DMS53 treated with DMSO at 0.1 percent for 48 hours (cell line): Measurements from ENCODE around the gene BARX2.
A peak's percentile ranks its signal among the peaks of the same experiment; 100 is the strongest.
"Not testable (repeated sequence)": the region's sequence is repeated elsewhere in the genome, so short reads cannot be mapped to it uniquely, and the experiment has no call there.

Experiments
- DNase-seq: peaks from one replicate; lab custom pipeline; 2025; ENCODE audit not compliant: unreplicated experiment; lab: John Stamatoyannopoulos, UW

Gene BARX2

GRCh38 chr11:129375751-129376657 is at the start of gene BARX2:
Gene BARX2, plus strand, starts transcription at chr11:129375848. Its CDS starts 188 bp downstream, at chr11:129376036.
- peak; percentile 82 for DNase-seq

- DNase-seq, result no peak
These were observed 48.7 kb upstream of the BARX2 start for GRCh38 chr11:129326921-129327320.

- not testable (repeated sequence) for DNase-seq
These were observed 47.9 kb upstream of the BARX2 start for GRCh38 chr11:129327708-129328107.

- no peak for DNase-seq
These were observed 46.9 kb upstream of the BARX2 start for GRCh38 chr11:129328756-129329155.

- DNase-seq, result no peak
These were observed 44.4 kb upstream of the BARX2 start for GRCh38 chr11:129331217-129331616.

GRCh38 chr11:129331871-129332274 is 43.8 kb upstream of the BARX2 start:
- peak; percentile 88 for DNase-seq

- no peak for DNase-seq
These were observed 41.8 kb upstream of the BARX2 start for GRCh38 chr11:129333873-129334272.

- not testable (repeated sequence) for DNase-seq
These were observed 31.2 kb upstream of the BARX2 start for GRCh38 chr11:129344301-129344940.

GRCh38 chr11:129346916-129347315 is 28.7 kb upstream of the BARX2 start:
- no peak for DNase-seq

- no peak for DNase-seq
These were observed 26.8 kb upstream of the BARX2 start for GRCh38 chr11:129348813-129349212.

GRCh38 chr11:129352676-129353075 is 23.0 kb upstream of the BARX2 start:
- DNase-seq, result no peak

- DNase-seq, result no peak
These were observed 21.0 kb upstream of the BARX2 start for GRCh38 chr11:129354691-129355090.

- DNase-seq, result no peak
These were observed 15.9 kb upstream of the BARX2 start for GRCh38 chr11:129359748-129360147.

- DNase-seq, result peak; percentile 89
These were observed 11.4 kb upstream of the BARX2 start for GRCh38 chr11:129364143-129364654.

GRCh38 chr11:129365816-129366215 is 9.8 kb upstream of the BARX2 start:
- no peak for DNase-seq

GRCh38 chr11:129366737-129367597 is 8.7 kb upstream of the BARX2 start:
- no peak for DNase-seq

- peak; percentile 13 for DNase-seq
These were observed 6.6 kb upstream of the BARX2 start for GRCh38 chr11:129368889-129369672.

- DNase-seq, result no peak
These were observed 4.9 kb upstream of the BARX2 start for GRCh38 chr11:129370715-129371114.

GRCh38 chr11:129372609-129373488 is 2.8 kb upstream of the BARX2 start:
- DNase-seq, result no peak
